SIG-M5 treated with dmso at 0.1 percent for 504 hours (cell line): ENCODE measurements around the gene WDR26.
A peak's percentile ranks its signal among the peaks of the same experiment; 100 is the strongest.
"Not testable (repeated sequence)": the region's sequence is repeated elsewhere in the genome, so short reads cannot be mapped to it uniquely, and the experiment has no call there.

Experiments used
- DNase-seq: peaks from one replicate; lab custom pipeline; 2025; ENCODE audit not compliant: unreplicated experiment; lab: John Stamatoyannopoulos, UW

WDR26 gene

DNA sequence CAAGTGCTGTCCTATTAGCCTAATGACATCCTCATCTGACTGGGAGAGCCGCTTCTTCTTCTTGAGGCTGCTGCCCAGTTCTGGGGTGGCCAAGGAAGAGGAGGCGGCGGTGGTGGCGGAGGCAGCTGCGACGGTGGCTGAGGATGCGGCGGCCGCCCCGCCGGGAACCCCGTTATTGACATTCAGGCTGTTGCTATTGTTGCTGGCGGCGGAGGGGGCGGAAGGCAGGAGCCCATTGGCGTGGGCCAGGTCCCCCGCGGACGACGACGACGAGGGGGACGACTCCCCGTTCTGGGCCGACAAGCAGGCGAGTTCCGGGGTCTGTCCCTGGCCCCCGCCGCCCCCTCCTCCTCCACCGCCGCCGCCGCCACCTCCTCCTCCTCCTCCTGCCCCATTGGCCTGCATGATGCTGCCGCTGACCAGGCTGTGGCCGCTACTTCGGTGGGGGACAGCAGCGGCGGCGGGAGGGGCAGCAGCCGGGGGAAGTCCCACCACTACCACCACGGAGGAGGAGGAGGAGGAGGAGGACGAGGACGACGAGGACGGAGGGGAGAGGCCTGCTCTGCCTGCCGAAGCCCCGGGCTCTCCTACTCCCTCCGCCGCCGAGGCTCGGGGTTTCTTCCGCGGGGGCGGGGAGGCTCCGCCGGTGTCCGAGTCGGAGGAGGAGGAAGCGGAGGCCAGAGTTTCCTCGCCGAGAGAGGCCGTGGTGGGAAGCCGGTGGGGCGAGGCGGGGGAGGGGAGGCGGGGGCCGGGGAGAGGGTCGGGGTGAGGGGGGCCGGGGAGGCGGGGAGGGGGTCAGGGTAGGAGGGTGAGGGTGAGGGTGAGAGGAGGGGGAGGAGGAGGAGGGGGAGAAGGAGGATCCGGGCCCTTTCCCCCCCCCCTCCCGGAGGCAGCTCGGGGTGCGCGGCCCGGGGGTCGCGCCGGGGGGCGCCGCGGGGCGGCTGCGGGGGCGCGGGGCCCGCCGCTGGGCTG is 610 bp downstream of the WDR26 start:
- DNase-seq = no peak

DNA sequence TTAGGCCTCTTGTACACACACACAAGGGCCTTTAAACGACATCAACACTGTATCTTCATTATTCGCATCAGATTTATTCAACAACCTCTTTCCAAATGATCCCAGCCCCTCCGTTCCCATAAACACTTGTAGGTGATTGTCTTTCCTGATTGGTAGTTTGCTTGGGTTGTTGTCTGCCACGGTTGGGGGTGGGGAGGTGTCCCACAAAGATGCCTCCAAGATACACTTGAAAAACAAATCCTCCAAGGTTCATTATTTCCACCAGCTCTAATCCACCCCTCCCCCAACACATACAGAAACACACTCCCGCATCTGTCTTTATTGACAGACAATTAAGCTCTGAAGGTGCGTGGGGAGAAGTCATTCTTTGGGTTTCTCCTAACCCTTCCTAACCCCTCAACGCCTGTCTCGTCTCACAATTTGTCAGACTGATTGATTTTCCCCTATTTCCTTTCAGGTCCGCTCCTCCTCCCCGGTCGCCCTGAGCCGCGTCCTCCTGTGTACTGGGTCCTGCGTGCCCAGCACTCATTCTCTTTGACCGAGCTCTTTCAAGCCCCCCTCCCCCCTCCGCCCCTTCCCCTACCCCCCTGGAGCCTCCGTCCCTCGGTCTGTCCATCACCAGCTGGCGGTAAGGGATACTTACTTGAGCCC is 1.4 kb downstream of the WDR26 start:
- DNase-seq = peak; percentile 24

DNA sequence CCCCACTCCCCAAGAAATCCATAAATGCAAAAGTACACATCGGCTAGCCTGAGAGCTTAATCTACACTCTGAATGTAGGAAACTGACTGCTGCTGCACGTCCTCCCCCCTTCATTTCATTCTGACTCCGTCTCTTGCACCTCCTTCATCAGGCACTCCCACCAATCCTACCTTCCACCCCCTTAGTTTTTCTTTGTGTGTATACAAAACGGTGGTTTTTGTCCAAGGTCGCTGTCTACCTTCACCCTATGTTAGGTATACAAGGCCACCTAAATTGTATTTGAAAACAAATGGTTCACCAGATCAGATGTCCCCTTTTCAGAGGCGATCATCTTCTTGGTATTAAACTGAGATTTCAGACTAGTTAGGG is 1.9 kb downstream of the WDR26 start:
- peak; percentile 45 for DNase-seq

DNA sequence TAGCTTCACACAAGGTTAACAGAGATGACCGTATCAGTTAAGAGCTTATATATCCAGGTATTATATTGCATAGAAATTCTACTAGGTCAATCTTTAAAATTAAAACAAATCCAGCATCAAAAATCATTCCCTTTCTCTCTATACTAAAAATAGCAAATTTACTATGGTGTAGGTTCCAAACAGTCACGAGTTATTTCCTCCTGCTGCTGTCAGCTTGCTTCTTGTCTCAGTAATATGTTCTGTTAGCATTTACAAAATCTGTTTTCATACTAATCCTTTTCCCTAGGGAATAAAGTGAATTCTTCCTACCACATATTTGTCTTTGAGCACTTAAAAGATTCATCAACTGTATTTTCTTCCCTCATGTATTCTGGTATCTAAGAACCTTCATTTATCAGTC is 2.5 kb downstream of the WDR26 start:
- DNase-seq = no peak

DNA sequence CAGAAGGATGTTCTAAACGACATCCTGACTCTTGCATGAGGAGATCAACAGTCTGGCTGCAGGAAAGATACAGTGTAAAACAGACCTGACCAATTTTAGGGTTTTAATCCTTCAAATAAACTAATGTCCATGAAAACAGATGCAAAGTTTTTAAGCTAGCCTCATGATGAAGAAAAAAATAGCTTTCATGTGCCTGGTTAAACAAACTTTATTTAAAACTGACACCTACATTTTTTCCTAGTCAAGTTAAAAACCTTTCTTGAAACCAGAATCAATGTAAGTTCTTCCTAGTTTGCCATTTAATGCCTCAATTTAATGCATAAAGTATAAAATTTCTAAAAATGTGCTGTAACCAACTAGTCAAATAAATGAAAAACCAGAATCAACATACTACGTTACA is 2.9 kb downstream of the WDR26 start:
- DNase-seq = no peak

DNA sequence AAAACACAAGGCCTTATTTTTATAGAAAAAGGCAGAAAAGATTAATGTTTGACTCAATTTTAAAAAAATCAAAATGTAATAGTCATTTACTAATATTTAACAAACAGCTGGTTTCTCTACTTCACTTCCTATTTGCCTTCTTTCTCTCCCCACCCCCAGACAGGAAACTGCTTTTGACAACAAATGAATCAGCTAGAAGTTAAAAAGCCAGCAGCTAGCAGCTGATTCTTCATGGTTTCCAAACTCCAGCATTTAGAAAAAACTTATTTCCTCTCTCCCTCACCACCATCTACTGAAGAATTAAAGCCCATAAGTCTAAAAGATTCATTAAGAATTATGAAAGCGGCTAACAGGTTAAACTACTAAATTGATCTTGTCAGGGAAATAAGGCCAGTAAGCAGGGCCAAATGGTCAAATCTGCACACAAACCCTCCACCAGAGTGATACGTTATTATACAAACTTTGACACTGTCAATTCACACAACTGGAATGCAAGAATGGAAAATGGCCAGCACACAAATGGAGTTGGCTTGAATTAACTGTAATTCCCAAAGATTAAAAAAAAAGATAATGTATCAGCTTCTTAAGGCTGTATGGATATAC is 4.0 kb downstream of the WDR26 start:
- peak; percentile 88 for DNase-seq

DNA sequence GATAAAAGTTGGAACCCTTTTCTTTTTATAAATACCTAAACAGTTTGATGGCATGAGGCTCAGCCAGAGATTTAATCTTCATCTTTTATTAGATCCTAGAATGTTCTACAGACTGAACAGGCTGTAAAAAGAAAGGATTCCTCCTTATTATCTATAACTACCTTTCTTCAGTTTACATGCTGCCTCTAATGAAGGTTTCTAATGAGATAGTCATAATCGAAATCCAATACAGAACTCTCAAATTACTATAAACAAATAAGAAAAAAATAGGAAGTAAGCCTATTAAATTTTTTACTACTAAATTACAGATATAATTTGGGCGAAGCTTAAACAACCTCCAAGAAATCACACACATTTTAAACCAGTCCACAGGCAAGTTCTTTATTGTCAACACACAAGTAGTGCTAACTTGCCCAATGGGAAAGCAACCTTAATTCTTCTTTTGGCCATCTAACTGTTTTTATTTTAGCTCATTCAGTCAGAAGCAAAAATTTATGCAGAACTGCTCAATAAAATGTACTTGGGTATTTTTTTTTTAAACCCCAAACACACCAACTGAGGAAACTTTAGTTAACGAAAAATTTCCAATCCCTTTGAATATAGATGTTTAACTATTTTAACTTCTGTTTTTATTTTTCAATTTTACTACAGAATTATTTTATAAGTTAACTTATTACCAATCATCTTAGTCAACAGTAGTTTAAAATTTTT is 4.8 kb downstream of the WDR26 start:
- DNase-seq = no peak

DNA sequence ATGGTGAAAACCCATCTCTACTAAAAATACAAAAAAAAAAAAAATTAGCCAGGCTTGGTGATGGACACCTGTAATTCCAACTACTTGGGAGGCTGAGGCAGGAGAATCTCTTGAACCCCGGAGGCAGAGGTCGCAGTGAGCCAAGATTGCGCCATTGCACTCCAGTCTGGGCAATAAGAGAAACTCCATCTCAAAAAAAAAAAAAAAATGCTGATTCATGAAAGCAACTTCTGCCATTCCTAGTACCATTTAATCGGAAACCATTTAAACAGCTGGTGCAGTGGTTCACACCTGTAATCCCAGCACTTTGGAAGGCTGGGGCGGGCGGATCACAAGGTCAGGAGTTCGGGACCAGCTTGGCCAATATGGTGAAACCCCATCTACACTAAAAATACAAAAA is 5.9 kb downstream of the WDR26 start:
- DNase-seq = not testable (repeated sequence)

DNA sequence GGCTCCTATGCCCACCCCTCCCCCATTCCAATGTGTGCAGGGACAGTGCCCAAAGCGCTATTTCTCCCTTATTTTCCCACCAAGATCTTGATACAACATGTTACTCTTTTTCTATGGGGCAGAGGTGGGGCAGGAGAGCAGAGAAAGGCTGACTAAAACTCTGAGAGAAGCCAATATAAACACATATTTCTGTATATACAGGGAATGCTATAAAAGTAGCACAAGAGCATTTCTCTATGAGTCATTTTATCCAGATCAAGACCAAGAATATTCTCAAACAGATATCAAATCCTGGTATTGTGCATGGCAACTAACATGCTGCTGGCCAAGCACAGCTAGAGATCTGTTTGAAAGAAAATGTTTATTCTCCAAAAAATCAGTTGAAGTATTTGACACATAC is 7.3 kb downstream of the WDR26 start:
- no peak for DNase-seq

DNA sequence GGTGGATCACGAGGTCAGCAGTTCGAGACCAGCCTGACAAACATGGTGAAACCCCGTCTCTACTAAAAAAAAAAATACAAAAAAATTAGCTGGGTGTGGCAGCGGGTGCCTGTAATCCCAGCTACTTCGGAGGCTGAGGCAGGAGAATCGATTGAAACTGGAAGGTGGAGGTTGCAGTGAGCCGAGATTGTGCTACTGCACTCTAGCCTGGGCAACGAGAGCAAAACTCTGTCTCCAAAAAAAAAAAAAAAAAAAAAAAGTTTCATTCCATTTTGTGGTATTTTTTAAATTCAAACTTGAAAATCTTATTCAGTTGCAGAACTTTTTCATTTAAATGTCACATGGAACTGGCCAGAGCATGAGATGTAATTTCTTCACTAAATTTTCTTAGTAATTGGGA is 7.7 kb downstream of the WDR26 start:
- not testable (repeated sequence) for DNase-seq

DNA sequence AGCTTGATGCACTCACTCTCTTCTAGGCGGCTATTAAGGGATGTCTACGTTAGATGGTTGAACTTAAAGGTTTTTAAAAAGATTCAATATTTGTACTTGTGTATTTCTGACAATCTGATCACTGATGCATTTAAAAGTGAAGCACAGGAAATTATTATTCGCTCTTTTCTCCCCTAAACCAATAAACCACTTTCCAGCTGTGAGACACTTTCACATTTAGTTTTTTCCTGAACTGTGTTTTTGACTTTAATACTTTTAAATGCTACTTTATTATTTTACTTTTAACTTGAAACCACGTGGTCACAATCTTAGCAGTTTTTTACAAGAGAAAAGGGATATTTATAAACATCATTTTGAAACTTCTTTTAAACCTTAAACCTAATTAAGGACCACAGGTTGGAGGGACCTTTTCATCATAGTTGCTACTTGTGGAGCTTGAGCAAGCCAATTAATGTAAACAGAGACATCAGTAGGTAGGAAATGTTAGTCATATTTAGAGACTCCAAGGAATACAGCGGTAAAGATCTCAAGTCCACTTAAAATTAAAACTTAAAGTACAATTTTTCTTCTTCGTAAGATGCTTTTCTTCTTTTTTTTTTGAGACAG is 9.2 kb downstream of the WDR26 start:
- no peak for DNase-seq

DNA sequence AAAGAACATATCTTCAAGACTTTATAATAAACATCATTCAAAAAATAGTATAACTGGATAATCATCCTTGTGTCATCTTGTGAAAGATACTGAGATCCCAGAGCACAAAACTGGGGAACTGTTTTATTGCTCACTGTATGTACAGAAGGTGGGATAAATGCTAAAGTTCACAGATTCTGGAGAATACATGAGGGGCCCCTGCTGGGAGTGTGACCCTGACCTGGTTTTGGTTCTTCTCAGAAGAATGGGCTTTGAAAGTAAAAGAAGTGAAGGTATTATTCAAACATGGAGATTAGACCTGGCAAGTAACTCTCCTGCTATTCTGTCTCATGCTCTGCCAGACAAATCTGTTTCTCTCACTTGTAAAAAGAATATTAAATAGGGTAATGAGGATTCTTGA is 14.5 kb downstream of the WDR26 start:
- DNase-seq = no peak

DNA sequence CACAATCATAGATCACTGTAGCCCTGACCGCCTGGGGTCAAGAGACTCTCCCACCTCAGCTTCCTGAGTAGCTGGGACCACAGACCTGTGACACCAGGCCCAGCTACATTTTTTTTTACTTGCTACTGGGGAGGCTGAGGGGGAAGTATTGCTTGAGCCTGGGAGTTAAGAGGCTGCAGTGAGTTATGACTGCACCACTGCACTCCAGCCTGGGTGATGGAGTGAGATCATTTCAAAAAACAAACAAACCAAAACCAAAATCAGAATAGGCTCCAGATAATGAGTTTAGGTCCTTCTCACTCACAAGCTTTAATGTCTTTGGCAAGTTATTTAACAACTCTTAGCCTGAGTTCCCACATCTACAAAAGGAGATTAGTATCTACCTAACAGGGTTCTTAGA is 22.8 kb downstream of the WDR26 start:
- DNase-seq = no peak

DNA sequence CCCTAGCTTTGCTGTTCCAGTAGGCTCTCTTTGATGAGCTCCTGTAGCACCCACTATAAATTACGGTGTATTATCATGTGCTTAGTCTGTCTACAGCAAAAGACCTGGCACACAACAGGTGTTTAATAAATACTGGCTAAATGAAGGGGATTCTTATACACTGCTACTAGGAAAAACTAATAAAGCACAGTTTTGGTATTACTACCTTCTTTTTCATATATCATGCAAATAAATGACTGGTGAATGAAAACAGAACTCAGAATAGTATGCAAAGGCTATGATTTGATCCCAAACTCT is 26.4 kb downstream of the WDR26 start:
- DNase-seq = no peak

DNA sequence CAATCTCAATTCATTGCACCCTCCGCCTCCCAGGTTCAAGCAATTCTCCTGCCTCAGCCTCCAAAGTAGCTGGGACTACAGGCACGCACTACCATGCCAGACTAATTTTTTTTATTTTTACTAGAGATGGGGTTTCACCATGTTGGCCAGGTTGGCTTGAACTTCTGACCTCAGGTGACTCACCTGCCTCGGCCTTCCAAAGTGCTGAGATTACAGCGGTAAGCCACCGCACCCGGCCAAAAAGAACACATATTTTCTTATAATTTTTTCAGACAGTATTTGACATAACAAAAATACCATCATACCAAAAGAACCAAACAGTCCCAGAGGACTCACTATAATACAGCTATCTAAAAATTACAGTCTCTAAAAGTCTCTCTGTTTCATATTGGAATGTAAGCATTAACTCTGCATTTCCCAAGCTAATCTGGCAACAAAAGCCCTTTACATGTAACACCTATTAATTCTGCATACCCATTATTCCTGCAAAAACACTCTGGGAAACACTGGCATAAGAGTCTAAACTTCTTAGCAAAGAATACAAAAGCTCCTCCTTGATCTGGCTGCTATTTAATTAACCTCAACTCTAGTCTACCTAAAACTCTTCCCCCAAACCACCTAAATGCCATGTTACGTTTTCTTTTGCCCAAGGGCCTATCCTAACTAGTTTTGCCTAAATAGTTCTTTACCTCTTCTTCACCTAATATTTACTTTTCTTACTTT is 26.9 kb downstream of the WDR26 start:
- no peak for DNase-seq

DNA sequence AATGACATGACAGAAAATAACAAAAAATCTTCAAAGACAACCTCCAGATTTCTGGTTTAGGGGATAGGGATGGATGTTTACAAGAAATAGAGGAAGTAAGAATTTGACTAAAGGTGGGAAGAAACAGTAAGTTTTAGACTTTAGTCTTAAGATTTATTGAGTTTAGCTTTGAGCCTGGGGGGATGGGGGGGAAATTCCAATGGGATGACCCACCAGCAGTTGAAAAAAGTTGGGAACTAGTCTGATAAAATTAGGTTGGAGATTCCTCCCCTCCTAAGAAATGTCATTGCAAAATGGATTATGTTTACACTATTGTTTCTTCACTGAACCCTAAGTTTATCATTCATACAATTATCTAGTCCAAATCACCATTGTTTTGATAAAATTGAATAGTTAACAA is 28.4 kb downstream of the WDR26 start:
- DNase-seq = no peak

DNA sequence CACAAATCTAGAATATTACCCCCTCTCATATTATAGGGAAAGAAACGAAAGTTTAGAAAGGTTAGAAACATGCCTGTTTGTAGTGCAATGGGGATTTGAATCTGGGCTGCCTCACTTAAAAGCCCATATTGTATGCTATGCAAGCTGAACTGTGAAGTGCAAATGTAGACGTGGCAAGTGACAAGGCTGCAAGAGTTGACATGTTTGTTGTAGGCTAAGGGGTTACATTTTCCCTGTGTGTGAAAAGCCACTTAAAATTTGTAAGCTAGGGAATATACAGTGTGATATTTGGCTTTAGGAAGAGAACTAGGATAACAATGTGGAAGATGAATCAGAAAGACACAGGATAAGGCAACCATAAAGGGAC is 29.0 kb downstream of the WDR26 start:
- no peak for DNase-seq

DNA sequence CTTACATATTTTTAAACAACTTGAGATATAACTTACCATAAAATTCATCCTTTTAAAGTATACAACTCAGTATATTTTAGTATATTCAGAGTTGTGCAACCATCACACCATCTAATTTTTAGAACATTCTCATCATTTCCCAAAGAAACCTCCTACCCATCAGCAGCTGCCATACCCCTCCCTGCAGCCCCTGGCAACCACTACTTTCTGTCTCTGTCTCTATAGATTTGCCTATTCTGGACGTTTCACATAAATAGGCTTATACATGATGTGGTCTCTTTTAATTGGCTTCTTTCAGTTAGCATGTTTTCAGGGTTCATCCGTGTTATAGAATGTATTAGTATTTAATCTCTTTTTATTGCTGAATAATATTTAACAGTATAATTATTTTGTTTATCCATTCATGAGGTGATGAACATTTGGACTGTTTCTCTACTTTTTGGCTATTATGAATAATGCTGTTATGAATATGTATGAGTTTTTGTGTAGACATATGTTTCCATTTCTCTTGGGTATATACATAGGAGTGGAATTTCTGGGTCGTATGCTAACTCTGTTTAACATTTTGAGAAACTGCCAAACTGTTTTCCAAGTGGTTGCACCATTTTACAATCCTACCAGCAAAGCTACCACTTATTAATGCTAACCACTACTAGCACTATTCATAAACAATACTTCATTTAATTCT is 29.5 kb downstream of the WDR26 start:
- no peak for DNase-seq

DNA sequence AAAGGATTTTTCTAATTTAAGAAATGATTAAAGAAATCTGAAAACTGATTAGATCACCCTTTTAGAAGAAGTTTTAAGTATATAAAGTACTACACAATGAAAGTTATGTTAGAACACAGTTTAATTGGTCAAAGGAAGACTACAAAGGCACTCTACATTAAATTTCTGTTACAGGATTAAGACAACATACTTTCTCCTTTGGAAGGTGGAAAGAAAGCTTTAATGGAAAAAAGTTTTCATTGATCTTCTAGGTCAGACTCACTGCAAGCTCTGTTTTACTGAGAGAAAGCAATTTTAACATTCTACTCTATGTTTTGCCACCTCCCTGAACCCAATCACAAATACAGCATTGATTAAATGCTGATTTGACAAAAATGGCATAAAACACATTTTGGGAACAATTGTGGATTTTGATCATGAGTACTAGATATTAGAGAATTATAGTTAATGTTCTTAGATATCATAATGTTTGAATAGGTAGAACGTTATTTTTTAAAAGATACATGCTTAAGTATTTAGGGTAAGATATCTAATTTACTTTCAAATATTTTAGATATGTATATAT is 32.0 kb downstream of the WDR26 start:
- no peak for DNase-seq

DNA sequence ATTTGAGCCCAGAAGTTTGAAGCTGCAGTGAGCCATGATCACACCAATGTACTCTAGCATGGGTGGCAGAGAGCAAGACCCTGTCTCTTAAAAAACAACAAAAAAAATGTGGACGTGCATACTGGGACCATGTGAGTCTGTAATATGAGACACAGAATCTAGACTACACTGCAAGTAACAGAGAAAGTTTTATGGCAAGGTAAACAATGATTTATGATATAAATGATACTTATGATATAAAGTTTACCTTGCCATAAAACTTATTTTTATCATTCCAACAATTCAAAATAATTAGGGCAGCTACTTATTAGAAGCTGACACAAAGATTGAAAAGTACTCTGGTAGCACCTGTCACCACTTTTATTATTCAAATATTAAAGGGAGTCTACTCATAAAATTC is 34.7 kb downstream of the WDR26 start:
- no peak for DNase-seq
